NCI-H82 treated with DMSO at 0.1 percent for 48 hours (cell line): ENCODE measurements around the gene HS6ST2.

Experiments used
- DNase-seq: peaks from one replicate; lab custom pipeline; 2025; ENCODE audit not compliant: unreplicated experiment; lab: John Stamatoyannopoulos, UW

Gene HS6ST2

DNA sequence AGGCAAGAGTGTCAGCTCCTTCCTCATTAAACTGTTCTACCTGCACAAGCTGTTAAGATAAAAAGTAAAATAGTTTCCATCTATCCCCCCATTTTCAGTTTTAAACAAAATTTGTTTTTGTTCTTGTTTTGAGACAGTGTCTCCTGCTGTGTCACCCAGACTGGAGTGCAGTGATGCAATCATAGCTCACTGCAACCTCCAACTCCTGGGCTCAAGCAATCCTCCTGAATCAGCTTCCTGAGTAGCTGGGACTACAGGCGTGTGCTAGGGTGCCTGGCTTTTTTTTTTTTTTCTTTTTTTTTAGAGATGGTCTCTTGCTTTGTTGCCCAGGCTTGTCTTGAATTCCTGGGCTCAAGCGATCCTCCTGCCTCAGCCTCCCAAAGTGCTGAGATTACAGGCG lies 105.4 kb downstream of the HS6ST2 start:
- no peak for DNase-seq

DNA sequence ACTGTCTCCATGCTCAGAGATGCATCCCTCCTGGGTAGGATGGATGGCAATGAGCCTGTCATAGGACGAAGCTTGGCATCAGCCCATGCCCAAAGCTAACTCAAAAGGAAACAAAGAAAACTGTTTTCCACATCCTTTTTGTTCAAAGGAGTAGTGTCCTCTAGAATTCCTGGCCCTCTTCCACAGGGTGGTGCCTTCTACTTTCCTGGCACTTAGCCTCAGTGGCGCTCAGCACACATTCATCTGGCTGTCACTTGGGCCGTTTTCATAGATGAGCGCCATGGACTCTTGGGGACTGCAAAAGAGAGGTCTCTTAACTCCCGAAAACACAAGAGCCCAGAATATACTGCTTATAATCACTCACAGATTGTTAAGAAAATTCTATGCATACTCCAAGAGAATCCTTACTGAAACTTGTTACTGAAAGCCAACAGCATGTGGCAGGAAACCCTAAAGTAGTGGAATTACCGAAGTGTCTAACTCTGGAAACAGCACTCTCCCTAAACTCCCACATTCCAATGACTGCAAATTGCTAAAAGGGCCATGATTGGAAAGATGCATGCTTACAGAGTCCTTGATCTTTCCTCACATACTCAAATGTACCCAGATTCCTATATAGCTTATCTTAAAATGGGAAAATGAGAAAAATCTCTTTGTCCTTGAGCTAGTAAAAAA lies 110.0 kb downstream of the HS6ST2 start:
- no peak for DNase-seq

DNA sequence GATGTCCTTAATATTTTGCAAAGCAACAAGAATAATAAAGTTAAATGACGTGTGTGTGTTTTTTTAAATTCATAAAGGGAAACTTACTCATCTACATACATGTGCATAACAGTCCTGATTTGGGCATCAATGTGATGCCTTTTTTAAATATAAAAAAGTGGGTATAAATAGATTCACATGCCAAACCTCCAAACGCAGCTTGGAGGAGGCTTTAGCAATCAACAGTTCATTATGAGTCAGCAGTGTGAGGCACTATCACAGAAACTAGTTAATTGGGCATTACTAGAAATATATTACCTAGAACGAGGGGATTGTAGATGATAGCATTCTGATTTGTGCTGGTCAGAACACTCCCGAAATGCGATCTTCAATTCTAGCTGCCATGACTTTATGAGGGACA lies 115.1 kb downstream of the HS6ST2 start:
- no peak for DNase-seq

DNA sequence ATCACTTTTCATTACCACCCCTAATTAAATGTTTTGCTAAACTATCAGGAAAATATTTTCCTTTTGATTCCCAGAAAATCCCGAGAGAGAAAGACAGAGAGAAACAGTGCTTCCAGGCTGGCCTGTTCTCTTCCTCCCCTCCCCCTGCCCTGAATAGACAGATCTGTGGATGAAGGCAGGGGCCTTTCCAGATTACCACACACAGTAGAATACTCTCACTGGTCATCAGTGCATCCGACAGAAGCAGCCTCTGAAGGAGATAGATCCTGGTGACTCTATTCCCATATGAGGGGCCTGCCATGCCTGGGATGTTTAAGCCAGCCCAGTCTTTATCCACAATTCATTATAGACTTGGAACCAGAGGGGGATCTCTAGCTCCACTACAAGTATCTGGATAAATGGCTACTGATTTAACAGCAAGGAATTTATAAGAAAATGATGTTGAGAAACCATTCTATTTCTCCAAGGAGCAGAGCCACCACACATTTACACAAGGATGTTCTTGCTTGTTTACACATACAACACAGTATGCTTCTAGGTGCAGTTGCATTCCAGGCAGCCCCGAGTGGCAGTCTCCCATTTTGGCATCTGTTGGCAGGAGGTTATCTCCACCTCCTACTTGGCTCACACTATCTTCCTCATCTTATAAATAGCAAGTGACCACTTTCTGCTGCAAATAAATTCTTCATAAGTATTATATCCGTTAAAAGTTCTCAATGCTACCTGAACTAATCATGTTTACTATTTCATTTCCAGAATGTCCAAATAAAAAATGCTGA lies 115.8 kb downstream of the HS6ST2 start:
- no peak for DNase-seq

DNA sequence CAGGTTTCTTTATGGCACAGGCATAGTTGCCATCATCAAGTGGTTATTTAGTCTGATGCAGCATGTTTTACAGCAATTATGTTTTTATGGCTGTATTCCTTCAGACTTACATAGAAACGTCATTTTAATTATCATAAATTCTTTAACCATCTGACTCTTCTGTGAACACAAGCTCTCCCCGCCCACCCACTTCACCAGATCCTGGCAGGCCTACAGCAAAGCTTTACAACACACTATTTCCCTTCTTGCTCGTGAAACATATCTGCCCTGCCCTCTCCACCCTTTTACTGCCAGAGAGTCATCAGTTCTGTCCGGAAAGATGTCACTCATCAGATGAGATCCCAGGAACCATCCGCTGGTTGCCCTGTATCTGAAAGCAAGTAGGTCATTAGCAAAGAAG lies 120.5 kb downstream of the HS6ST2 start:
- no peak for DNase-seq

DNA sequence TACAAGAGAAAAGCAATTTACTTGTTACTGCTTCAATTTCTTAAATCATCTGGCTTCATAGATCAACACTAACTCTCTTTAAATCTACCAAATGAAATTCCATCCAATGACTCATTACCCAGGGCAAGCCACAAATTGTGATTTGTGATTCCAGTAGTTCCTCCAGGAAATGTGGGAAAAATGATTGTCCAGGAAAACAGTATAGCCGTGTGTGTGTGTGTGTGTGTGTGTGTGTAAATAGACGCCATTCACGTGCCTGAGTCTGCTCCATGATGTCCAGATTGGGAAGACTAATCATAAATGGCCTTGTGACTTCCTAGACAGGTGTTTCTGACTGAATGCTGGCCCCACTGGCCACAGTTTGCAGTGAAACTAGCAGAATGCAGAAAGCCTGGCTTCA lies 121.3 kb downstream of the HS6ST2 start:
- no peak for DNase-seq

DNA sequence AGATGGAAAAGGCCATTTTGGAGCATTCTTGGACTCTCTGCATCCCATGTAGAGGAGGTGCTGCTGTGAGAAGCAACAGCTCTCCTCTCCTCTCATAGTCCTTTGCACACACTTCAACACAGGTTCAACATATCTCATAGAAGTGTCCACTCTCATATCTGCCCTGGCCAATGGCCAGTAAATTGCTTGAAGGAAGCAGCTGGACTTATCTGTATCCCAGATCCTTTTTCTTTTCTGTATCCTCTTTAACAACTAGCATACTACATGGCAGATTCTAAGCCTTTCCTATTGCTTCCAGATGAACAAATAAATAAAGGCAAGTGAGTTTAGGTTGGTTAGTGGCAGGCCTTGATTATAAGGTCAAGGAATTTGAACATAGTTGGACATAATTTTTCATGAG lies 122.0 kb downstream of the HS6ST2 start:
- DNase-seq = no peak

DNA sequence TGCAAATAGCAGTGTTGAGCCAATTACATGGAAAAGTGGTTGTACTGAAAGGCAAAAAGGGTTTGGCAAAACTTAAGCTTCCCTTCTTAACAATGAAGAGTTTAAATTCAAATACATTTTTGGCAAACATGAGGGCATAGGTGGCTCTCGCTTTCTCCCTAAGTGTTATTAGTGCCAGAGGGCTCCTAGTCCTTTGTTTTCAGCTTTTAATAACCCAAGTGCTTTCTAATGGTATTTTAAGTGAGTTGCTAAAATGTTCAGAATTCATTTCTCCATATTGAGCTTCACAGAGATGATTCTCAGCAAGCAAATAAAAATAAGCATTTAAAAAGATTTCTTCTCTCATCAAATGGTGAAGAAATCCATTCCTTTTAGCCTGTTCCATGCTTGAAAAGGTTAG lies 123.7 kb downstream of the HS6ST2 start:
- DNase-seq = no peak

DNA sequence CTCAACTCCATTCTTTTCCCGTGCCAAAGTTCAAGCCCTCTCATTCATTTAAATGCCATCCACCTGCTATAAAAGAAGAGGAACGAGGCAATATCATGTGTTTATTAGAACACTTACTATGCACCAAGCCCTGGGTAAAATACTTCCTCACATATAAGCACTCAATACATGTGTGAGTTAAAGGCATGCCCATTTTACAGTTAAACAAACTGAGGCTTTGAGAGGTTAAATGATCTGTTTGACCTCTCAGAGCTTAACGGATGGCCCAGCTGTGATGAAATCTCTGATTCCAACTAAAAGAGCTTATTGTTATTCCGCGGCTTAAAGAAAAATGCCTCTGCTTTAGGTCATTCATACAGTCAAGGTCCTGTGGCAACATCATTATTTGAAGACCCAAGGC lies 124.3 kb downstream of the HS6ST2 start:
- no peak for DNase-seq

DNA sequence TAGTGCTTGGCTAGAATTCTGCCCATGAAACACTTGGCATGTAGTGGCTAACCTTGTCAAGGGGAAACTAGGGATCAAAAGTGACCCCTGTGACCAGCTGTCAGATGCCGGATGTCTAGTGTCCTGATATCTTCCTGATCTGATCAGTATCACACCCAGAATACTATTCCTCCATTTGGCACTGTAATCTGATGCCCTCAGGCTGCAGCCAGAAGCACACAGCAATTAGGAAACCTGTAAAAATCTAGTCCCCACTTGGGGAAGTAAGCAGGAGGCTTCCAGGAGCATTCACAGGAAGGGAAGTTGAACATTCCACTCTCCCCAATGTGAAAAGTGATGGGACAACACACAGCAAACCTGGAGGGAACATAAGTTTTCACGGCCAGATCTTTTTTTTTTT lies 125.1 kb downstream of the HS6ST2 start:
- DNase-seq = no peak

DNA sequence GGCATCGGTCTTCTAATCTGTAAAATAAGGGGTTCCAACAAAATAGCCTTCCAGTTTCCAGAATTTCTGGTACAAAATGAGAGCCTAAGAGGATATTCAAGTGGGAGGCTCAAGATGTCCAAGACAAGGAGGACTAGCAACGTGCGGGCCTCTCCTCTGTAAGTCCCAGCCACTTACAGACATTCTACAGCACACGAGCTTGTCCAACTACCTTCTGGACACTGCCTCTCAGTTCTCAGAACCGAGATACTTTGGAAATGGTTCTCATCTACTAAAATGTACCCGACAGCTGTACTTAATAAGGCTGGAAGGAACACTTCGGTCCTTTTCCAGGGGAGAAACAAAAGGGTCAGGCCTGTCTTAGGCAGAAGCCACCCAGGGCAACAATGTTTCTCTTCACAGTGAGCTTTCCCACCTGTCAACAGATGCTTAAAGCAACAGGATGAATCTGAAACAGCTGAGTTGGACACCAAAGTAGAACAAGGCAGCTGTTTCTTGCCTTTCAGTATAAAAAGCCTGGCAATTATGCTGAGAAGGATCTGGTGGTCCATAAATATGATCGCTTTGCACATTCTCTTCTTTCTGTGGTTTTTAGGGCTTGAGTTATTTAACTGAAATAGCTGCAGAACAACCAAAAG lies 127.0 kb downstream of the HS6ST2 start:
- no peak for DNase-seq

DNA sequence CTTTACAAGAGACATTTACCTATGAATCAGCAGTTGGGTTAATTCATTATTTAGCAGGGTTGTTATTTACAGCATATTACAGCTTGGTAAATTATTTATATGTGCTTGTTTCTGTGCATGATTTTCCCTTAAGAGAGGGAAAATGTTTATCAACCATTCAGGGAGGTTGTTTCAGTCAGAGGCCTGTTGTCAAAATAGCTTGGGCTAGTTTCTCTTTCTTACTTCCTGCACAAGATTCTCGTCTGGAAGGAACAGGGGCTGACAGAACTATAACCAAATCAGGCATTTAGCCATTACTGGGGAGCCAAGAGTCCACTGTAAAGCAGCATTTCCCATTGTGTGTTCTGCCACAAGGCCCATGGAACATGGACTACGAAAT lies 135.8 kb downstream of the HS6ST2 start:
- no peak for DNase-seq

DNA sequence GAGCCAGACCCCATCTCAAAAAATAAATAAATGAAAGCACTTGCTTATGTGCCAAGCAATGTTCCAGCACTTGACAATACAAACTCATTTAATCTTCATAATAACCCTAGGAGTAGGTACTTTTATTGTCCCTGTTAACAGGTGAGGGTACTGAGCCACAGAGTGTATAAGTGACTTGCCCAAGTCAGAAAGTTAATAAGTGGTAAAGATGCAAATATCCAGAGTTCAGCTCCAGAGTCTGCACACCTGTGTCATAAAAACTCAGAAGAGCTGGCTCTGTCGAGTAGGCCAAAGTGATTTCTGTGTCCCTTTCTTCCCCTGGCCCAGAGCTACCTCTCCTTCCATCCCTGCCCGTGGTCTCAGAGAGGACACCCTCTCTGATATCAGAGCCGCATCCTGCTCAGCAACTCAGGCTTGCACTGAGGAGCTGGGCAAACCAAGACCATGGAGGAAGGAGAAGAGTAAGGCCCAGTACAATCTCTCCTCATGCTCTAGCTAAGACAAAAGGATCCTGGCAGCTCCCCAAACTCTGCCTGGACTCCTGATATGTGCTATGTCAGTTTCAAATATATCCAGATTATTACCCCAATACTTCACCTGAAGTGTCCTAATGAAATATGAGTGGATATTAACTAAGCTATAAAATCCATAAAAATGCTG lies 136.3 kb downstream of the HS6ST2 start:
- no peak for DNase-seq

DNA sequence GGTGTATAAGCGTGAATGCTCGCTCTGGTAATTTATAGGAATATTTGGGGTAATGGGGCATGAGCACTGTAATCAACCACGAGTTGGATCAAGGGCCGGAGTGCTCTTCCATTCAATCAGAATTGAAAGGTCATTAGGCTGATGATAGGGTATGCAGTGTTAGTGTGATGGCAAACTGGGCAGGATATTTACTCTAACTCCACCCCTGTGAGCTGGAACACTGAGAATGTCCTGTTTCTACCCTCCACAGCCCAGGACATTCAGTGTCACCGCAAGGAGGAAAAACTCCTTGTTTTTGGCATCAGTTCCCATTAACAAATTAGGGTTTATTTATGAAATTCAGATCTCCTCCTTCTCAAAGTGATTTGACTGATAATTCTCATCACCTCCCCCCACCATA lies 137.8 kb downstream of the HS6ST2 start:
- DNase-seq = no peak

DNA sequence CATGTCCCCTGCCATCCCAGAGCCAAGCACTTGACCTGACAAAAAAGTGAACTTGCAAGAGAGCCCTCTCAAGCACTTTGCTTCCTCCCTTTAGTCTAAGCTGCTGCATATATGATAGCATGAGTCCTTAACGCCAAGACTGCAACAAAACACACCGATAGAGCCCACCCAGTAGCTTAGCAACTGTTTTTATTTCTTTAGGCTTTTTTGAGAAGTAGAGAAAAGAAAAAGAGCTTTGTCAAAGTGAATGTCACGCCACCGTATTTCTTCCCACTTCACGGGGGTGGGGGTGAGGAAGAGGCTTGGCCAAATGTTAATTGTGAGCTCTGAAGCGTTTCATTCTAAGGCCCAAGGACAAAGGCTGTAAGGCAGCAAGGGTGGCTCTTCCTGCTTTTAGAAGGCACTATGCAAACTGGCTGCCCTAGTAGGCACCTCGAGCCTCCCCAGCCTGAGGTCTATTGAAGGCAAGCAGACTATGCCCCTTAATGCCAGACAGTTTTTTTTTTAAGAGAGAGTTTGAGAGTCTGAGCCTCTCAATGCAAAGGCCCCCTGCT lies 138.6 kb downstream of the HS6ST2 start:
- DNase-seq = no peak

DNA sequence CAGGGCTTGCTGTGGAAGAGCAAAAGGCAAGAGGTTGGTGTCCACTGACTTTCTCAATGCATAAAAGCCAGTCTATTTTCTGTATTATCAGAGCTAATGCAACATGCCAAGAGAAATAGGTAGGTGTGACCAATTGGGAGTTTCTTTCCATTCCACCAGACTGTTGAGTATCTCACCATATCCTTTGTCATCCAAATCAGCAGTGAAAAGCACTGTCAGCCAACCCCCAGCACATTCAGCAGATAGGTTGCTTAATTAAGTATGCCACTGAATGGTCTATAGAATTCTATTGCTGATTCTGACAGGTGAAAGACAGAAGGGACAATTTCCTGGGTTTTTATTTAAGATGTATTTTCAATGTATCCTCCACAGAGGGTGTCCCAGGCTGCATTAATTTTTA lies 139.8 kb downstream of the HS6ST2 start:
- DNase-seq = no peak

DNA sequence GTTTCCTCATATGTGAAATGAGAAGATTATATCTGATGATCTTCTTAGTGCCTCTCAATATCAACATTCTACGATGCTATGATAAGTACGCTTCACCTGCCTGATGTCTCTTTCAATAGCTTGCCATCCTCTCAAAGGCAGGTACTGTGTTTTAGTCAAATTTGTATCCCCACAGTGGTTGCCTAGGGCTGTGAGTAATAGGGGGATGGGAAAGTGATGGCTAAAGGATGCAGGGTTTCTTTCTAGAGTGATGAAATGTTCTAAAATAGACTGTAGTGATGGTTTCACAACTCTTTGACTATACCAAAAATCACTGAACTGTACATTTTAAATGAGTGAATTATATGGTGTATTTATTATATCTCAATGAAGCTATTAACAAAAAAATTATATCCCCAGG lies 142.8 kb downstream of the HS6ST2 start:
- DNase-seq = no peak

DNA sequence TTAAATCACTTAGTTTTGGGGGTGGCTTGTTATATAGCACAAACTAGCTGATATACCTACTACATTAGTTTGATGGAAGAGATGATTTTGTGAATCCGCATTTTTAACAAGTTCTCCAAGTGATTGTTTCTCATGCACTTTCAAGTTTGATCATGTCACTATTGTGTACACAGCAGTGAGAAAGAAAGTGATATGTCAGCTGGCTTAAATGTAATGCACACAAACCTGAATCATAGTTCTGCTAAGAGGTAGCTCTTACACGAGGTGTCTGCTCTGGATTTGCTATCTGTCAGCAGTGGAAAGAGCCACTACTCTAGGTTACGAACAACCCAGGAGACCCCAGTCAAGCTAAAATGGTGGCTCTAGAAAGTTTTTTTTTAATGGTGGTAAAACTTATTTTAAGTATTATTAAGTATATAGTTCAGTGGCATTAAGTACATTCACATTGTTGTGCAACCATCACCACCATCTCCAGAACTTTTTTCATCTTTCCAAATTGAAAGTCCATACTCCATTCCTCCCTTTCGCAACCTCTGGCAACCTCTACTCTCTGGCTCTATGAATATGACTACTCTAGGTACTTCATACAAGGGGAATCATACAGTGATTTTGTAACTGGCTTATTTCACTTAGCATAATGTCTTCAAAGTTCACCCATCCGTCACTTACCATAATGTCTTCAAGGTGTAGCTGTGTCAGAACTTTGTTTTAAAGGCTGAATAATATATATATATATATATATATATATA lies 147.3 kb downstream of the HS6ST2 start:
- no peak for DNase-seq

DNA sequence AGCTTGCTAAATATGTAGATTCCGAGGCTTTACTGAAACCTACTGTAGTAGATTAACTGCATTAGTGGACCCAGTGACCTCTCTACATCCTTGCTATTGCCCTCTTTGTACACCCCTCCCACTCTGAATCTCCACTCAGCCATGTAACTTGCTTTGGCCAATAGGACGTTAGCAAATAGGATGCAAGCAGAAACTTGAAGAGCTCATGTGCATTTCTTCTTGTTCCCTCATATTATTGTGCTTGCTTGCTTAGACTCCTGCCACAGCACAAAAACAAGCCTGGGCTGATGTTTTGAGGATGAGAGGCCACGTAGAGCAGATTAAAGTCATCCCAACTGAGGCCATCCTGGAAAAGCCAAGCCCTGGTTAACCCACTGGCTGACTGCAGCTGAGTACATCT lies 147.9 kb downstream of the HS6ST2 start:
- DNase-seq = no peak

DNA sequence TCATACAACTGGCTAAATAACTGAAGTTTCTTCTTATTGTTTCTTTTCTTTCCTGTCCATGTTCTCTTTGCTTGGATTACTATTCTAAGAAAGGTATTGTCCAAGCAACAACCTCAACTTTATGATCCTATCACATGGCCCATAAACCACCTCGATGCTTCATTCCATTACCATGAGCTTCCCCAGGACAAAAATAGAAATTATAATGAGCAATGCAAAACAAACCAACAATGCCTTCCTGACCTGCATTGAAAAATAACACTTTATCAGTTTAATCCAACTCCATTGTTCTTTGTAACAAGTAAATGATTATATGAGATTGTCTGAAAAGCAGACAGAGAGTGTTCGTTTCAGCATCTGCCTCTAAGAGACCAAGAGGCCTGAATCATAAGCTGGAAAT lies 148.8 kb downstream of the HS6ST2 start:
- no peak for DNase-seq
